Measurements from ENCODE around the gene SYVN1. TPM values are rescaled to one million over a fixed set of nuclear protein-coding genes. Genes with fewer than 3 reads are reported as not detected.

SYVN1 gene
- total RNA-seq, 1 experiment from 2014 or later, result 68.5 TPM

GRCh38 chr11:65124480-65125196 lies 9.7 kb downstream of the SYVN1 start:
- TF ChIP-seq, protein P1, sequence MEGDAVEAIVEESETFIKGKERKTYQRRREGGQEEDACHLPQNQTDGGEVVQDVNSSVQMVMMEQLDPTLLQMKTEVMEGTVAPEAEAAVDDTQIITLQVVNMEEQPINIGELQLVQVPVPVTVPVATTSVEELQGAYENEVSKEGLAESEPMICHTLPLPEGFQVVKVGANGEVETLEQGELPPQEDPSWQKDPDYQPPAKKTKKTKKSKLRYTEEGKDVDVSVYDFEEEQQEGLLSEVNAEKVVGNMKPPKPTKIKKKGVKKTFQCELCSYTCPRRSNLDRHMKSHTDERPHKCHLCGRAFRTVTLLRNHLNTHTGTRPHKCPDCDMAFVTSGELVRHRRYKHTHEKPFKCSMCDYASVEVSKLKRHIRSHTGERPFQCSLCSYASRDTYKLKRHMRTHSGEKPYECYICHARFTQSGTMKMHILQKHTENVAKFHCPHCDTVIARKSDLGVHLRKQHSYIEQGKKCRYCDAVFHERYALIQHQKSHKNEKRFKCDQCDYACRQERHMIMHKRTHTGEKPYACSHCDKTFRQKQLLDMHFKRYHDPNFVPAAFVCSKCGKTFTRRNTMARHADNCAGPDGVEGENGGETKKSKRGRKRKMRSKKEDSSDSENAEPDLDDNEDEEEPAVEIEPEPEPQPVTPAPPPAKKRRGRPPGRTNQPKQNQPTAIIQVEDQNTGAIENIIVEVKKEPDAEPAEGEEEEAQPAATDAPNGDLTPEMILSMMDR (IDR thresholded peaks at IDR 0.05; ENCODE audit: unreplicated experiment), result no peak
- Mint-ChIP-seq H3K27me3 (ENCODE audit: unreplicated experiment) (no peaks in the 10 kb centered on the region), H3K36me3 (ENCODE audit: insufficient read depth, unreplicated experiment) (peaks cover 86% of the 10 kb centered on the region), H3K4me1 (ENCODE audit: low read depth, unreplicated experiment) (peaks cover 19% of the 10 kb centered on the region), H3K4me3 (ENCODE audit: low read depth, unreplicated experiment) (peak overlapping the region; percentile 36), H3K9me3 (ENCODE audit: low read depth, unreplicated experiment) (no peaks in the 10 kb centered on the region), H3K27ac (ENCODE audit: unreplicated experiment) (no peak overlapping the region)
- BruUV-seq (replicated peaks), result TSS peak; percentile 6
- no peak for DNase-seq
- intact Hi-C loops (cut with micrococcal nuclease; ENCODE audit: unreplicated experiment), result no loop called here
- CTCF ChIA-PET, result no interaction called here

DNA sequence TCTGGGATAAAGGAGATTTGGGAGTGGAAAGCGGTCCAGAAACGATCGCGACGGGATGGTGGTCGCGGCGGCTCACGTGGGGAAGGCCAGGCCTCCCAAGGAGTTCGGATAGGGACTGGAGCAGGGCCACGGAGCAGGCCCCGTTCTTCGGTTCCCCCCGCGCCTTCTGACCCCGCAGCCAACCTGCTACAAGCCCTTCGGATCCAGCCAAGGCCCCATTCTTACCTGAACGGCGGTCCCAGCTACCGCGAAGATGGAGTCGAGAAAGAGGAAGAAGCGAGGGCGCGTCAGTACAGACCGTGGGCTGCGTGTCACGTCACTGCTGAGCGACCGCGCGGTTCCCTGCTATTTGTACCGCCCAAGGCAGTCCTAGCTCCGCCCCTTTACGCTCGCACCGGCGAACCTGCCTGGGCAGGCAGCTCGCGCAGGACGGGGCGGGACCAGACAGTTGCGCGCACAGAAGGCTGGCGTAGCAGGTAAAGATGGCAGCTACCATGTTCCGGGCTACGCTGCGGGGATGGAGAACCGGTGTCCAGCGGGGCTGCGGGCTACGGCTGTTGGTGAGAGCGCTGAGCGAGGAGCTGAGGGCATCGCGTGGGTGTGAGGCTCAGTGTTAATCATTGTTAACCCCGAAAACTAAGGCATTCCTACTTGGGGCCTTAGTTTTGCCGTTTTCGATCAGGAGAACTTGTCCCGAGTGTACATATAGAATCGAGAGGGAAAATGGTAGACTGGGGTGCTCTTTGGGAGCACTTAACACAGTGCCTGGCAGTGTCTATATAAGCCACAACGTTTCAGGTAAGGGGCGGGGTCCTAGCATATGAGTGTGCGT lies 12.2 kb downstream of the SYVN1 start, which contains the start of the genes FAU and MRPL49:
Gene FAU, minus strand, starts transcription at position 270 of the 832 bp plus-strand sequence. CDS start 321 bp downstream, outside the sequence.
Gene MRPL49, plus strand, starts transcription at position 457 of the 832 bp plus-strand sequence. Its CDS starts 26 bp downstream, at position 483.
- H3K27me3 Mint-ChIP-seq (ENCODE audit: unreplicated experiment), result no peaks in the 10 kb centered on the region
- CTCF ChIA-PET, result interaction anchor here (0.6 to 1.8 kb wide), 10 partner anchors 9 to 381 kb away, joined by 3 to 14 read pairs (median 4); partner anchors contain the start of genes CAPN1, SAC3D1 and SYVN1
- TSS peak; percentile 72 for BruUV-seq (replicated peaks)
- peak; percentile 99 for DNase-seq
- H3K36me3 Mint-ChIP-seq (ENCODE audit: insufficient read depth, unreplicated experiment), result peaks cover 85% of the 10 kb centered on the region
- peaks cover 25% of the 10 kb centered on the region for H3K4me1 Mint-ChIP-seq (ENCODE audit: low read depth, unreplicated experiment)
- TF ChIP-seq, protein P1 (IDR thresholded peaks at IDR 0.05; ENCODE audit: unreplicated experiment), result no peak
- no peaks in the 10 kb centered on the region for H3K9me3 Mint-ChIP-seq (ENCODE audit: low read depth, unreplicated experiment)
- peak within 1 kb of the TSS; percentile 98 for H3K4me3 Mint-ChIP-seq (ENCODE audit: low read depth, unreplicated experiment)
- H3K27ac Mint-ChIP-seq (ENCODE audit: unreplicated experiment), result peak within 1 kb of the TSS; percentile 99
- intact Hi-C loops (cut with micrococcal nuclease; ENCODE audit: unreplicated experiment), result no loop called here

DNA sequence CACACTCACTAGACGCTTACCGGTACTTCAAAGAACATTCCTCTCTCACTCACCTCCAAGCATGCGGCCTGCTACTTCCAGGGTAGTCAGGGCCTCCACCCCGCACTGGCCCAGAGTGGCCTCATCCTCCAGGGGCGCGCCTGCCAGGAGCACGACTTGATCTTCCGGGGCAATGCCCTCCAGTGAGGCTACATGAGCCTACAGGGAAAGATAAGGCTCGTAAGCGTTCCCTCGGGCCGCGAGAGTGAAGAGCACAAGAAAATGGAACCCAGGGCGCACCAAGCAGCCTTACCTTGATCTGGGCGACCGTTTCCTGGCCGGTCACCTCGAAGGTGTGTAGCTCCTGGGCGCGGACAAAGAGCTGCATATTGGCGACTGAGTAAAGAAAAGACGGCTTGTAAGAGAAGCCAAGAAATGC lies 12.9 kb downstream of the SYVN1 start:
- DNase-seq, result no peak
- TF ChIP-seq, protein P1 (IDR thresholded peaks at IDR 0.05; ENCODE audit: unreplicated experiment), result no peak
- no peaks in the 10 kb centered on the region for H3K9me3 Mint-ChIP-seq (ENCODE audit: low read depth, unreplicated experiment)
- peaks cover 85% of the 10 kb centered on the region for H3K36me3 Mint-ChIP-seq (ENCODE audit: insufficient read depth, unreplicated experiment)
- H3K27me3 Mint-ChIP-seq (ENCODE audit: unreplicated experiment), result no peaks in the 10 kb centered on the region
- peak overlapping the region; percentile 98 for H3K4me3 Mint-ChIP-seq (ENCODE audit: low read depth, unreplicated experiment)
- CTCF ChIA-PET, result interaction anchor here (0.9 to 1.8 kb wide), 6 partner anchors 9 to 80 kb away, joined by 3 to 14 read pairs (median 4); partner anchors contain the start of genes CAPN1, SAC3D1 and SYVN1
- peaks cover 25% of the 10 kb centered on the region for H3K4me1 Mint-ChIP-seq (ENCODE audit: low read depth, unreplicated experiment)
- BruUV-seq (replicated peaks), result no TSS peak
- intact Hi-C loops (cut with micrococcal nuclease; ENCODE audit: unreplicated experiment), result no loop called here
- peak overlapping the region; percentile 99 for H3K27ac Mint-ChIP-seq (ENCODE audit: unreplicated experiment)

- intact Hi-C loops (cut with micrococcal nuclease; ENCODE audit: unreplicated experiment), result no loop called here
- Mint-ChIP-seq H3K4me3 (ENCODE audit: low read depth, unreplicated experiment) (peak overlapping the region; percentile 98), H3K27ac (ENCODE audit: unreplicated experiment) (peak overlapping the region; percentile 99), H3K4me1 (ENCODE audit: low read depth, unreplicated experiment) (peaks cover 25% of the 10 kb centered on the region), H3K36me3 (ENCODE audit: insufficient read depth, unreplicated experiment) (peaks cover 85% of the 10 kb centered on the region), H3K27me3 (ENCODE audit: unreplicated experiment) (no peaks in the 10 kb centered on the region), H3K9me3 (ENCODE audit: low read depth, unreplicated experiment) (no peaks in the 10 kb centered on the region)
- CTCF ChIA-PET, result interaction anchor here (1.8 kb wide), 1 partner anchor 14 kb away, joined by 14 read pairs; the partner anchor contains the start of gene SYVN1
- BruUV-seq (replicated peaks), result no TSS peak
- TF ChIP-seq, protein P1 (IDR thresholded peaks at IDR 0.05; ENCODE audit: unreplicated experiment), result no peak
- no peak for DNase-seq
These were observed 13.5 kb downstream of the SYVN1 start for GRCh38 chr11:65120831-65121230.

Data from Calu3 (cell line).